ENCODE results near the gene GALNT2. TPM values are rescaled to one million over a fixed set of nuclear protein-coding genes. Genes with fewer than 3 reads are reported as not detected.
A peak's percentile ranks its signal among the peaks of the same experiment; 100 is the strongest.

The GALNT2 gene
- total RNA-seq, 1 donor from 2014 or later: 129 TPM

GRCh38 chr1:230103306-230104173, 36.5 kb downstream of the GALNT2 start:
- no peaks in the 10 kb centered on the region for H3K9me3 ChIP-seq
- no peak for DNase-seq (ENCODE audit: low spot score in 2 of 2)
- peak overlapping the region in 1 of 2 donors; percentile 43 for H3K4me3 ChIP-seq
- H3K36me3 ChIP-seq: no peaks in the 10 kb centered on the region
- peak overlapping the region; percentile 87 to 90 for H3K27ac ChIP-seq
- intact Hi-C loops (cut with DNase I): loop anchor here (1.0 to 2.0 kb wide), 4 partner anchors 12 to 111 kb away; partner anchors contain the start of gene GALNT2
- peaks cover 14 to 65% of the 10 kb centered on the region in 2 donors for H3K4me1 ChIP-seq
- TF ChIP-seq CTCF (IDR thresholded peaks at IDR 0.05): no peak
- no peaks in the 10 kb centered on the region for H3K27me3 ChIP-seq

GRCh38 chr1:230104395-230105244, 37.6 kb downstream of the GALNT2 start:
- peak; percentile 97 to 100 for DNase-seq (ENCODE audit: low spot score in 2 of 2)
- intact Hi-C loops (cut with DNase I): loop anchor here (1.0 to 2.0 kb wide), 4 partner anchors 13 to 110 kb away; partner anchors contain the start of gene GALNT2
- Histone ChIP-seq H3K4me3 (peak overlapping the region; percentile 2 to 43), H3K4me1 (peaks cover 14 to 65% of the 10 kb centered on the region in 2 donors), H3K36me3 (no peaks in the 10 kb centered on the region), H3K9me3 (no peaks in the 10 kb centered on the region), H3K27me3 (no peaks in the 10 kb centered on the region), H3K27ac (peak overlapping the region; percentile 87 to 90)
- TF ChIP-seq CTCF (IDR thresholded peaks at IDR 0.05): peak in 2 of 3 experiments; percentile 11 to 21

GRCh38 chr1:230105245-230105753, 38.3 kb downstream of the GALNT2 start:
- H3K4me1 ChIP-seq: peaks cover 14 to 65% of the 10 kb centered on the region in 2 donors
- DNase-seq (ENCODE audit: low spot score in 2 of 2): no peak
- H3K36me3 ChIP-seq: no peaks in the 10 kb centered on the region
- peak overlapping the region in 1 of 2 donors; percentile 29 for H3K4me3 ChIP-seq
- H3K27me3 ChIP-seq: no peaks in the 10 kb centered on the region
- intact Hi-C loops (cut with DNase I): loop anchor here (2.0 kb wide), 2 partner anchors 20 to 110 kb away; no protein-coding TSS in a partner anchor
- H3K9me3 ChIP-seq: no peaks in the 10 kb centered on the region
- peak overlapping the region; percentile 87 to 90 for H3K27ac ChIP-seq
- TF ChIP-seq CTCF (IDR thresholded peaks at IDR 0.05): no peak

GRCh38 chr1:230105754-230106625, 39.0 kb downstream of the GALNT2 start:
- intact Hi-C loops (cut with DNase I): loop anchor here (2.0 kb wide), 2 partner anchors 21 to 109 kb away; no protein-coding TSS in a partner anchor
- Histone ChIP-seq H3K9me3 (no peaks in the 10 kb centered on the region), H3K27me3 (no peaks in the 10 kb centered on the region), H3K4me1 (peaks cover 14 to 64% of the 10 kb centered on the region in 2 donors), H3K36me3 (peaks cover 0 to 1% of the 10 kb centered on the region in 2 donors), H3K4me3 (no peak overlapping the region), H3K27ac (peak overlapping the region; percentile 87 to 90)
- DNase-seq (ENCODE audit: low spot score in 2 of 2): peak in 1 of 2 donors; percentile 78
- no peak for TF ChIP-seq CTCF (IDR thresholded peaks at IDR 0.05)
